Fibroblast of lung (primary cell): Measurements from ENCODE around the gene GPHN. TPM values are rescaled to one million over a fixed set of nuclear protein-coding genes. Genes with fewer than 3 reads are reported as not detected.

ENCODE experiments used
- DNase-seq, 2 donors: peaks; one replicate each; pipeline versions ENCODE4 v3.0.0 to v3.0.0-alpha.2; 2010; ENCODE audit warnings: low read depth in 2 of 2
- H2AFZ ChIP-seq: 2 replicates; pipeline ENCODE4 v1.5.1; 2012; ENCODE audit warnings: low read length, control low read depth, inconsistent platforms
- H3K27ac ChIP-seq: 2 replicates; pipeline ENCODE4 v1.5.1; 2011; ENCODE audit warnings: low read length, control low read depth; ENCODE audit not compliant: insufficient read depth
- H3K27me3 ChIP-seq: 2 replicates; pipeline ENCODE4 v1.5.1; 2011; ENCODE audit warnings: mild to moderate bottlenecking, low read length; ENCODE audit not compliant: control insufficient read depth, insufficient read depth
- H3K36me3 ChIP-seq: 2 replicates; pipeline ENCODE4 v1.5.1; 2011; ENCODE audit warnings: low read length; ENCODE audit not compliant: control insufficient read depth, insufficient read depth
- H3K4me1 ChIP-seq: 2 replicates; pipeline ENCODE4 v1.5.1; 2011; ENCODE audit warnings: low read length; ENCODE audit not compliant: control insufficient read depth, insufficient read depth; ENCODE audit errors: extremely low read depth
- H3K4me2 ChIP-seq: 2 replicates; pipeline ENCODE4 v1.5.1; 2011; ENCODE audit warnings: low read length, control low read depth; ENCODE audit not compliant: insufficient read depth; ENCODE audit errors: extremely low read depth
- H3K4me3 ChIP-seq, 4 experiments: fragments of 200-600 bp in 1 of 4; sonication (generic) in 1 of 4; replicated peaks in 1 of 4; 2 replicates each; pipeline ENCODE4 v1.5.1; 2011 to 2016; ENCODE audit warnings: low read length in 4 of 4, low read depth in 3 of 4, mild to moderate bottlenecking in 3 of 4, control low read depth in 2 of 4, inconsistent platforms in 1 of 4, mixed read lengths in 1 of 4; ENCODE audit not compliant: insufficient read depth in 1 of 4; ENCODE audit errors: control extremely low read depth in 1 of 4
- H3K79me2 ChIP-seq: 2 replicates; pipeline ENCODE4 v1.5.1; 2012; ENCODE audit warnings: mild to moderate bottlenecking, low read length, inconsistent platforms; ENCODE audit not compliant: control insufficient read depth, insufficient read depth
- H3K9ac ChIP-seq: 2 replicates; pipeline ENCODE4 v1.5.1; 2011; ENCODE audit warnings: mild to moderate bottlenecking, low read length, control low read depth; ENCODE audit not compliant: insufficient read depth
- H3K9me3 ChIP-seq: 2 replicates; pipeline ENCODE4 v1.5.1; 2012; ENCODE audit warnings: low read depth, low read length; ENCODE audit not compliant: control insufficient read depth, insufficient read depth
- H4K20me1 ChIP-seq: 2 replicates; pipeline ENCODE4 v1.5.1; 2011; ENCODE audit warnings: low read length; ENCODE audit not compliant: control insufficient read depth, insufficient read depth; ENCODE audit errors: extremely low read depth
- CTCF ChIP-seq, 2 donors: IDR thresholded peaks in 1 of 2; conservative IDR thresholded peaks in 1 of 2; 1 replicate in 1 of 2; 2 replicates in 1 of 2; pipeline ENCODE4 v1.5.1; 2011 to 2012; ENCODE audit warnings: low read length in 2 of 2, control low read depth in 1 of 2, inconsistent platforms in 1 of 2, low read depth in 1 of 2, mild to moderate bottlenecking in 1 of 2
- EZH2 ChIP-seq: IDR thresholded peaks from 2 replicates; pipeline ENCODE4 v1.5.1; 2012; ENCODE audit warnings: low read length, control low read depth, mild to moderate bottlenecking; ENCODE audit errors: missing control alignments
- polyA plus RNA-seq, 2 donors: library from polyadenylated mRNA; depleted of rRNA in 1 of 2; stranded (reverse) in 1 of 2; unstranded in 1 of 2; fragments of >200 nt; gene quantifications; 2 replicates each; pipeline ENCODE4 v1.2.1, GENCODE V29; 2011 to 2012; ENCODE audit warnings: missing spikeins in 1 of 2
- total RNA-seq: library from RNA; depleted of rRNA; stranded (reverse); fragments of >200 nt; gene quantifications from 2 replicates; pipeline ENCODE4 v1.2.1, GENCODE V29; 2014

Gene GPHN
- total and polyA plus RNA-seq, 2 donors (not counting 1 experiment from before 2014, with no cell fraction given): 8.3 to 13.9 TPM

GRCh38 chr14:66657780-66658179 lies 149.8 kb downstream of the GPHN start:
- no peak overlapping the region for H3K27ac ChIP-seq
- DNase-seq: no peak
- H3K4me1 ChIP-seq: no peaks in the 10 kb centered on the region
- TF ChIP-seq EZH2 (no peak), CTCF (conservative IDR thresholded peaks at IDR 0.05 in 1 of 2, IDR thresholded peaks at IDR 0.05 in 1 of 2; ENCODE audit: low read depth in 1 of 2, low read length in 2 of 2) (no peak)
- no peak overlapping the region for H3K9ac ChIP-seq
- no peaks in the 10 kb centered on the region for H3K9me3 ChIP-seq
- H2AFZ ChIP-seq: no peak overlapping the region
- no peaks in the 10 kb centered on the region for H4K20me1 ChIP-seq
- no peak overlapping the region for H3K4me3 ChIP-seq
- no peaks in the 10 kb centered on the region for H3K79me2 ChIP-seq
- no peaks in the 10 kb centered on the region for H3K27me3 ChIP-seq
- H3K36me3 ChIP-seq: no peaks in the 10 kb centered on the region
- H3K4me2 ChIP-seq: no peak overlapping the region

GRCh38 chr14:66662374-66662773 lies 154.4 kb downstream of the GPHN start:
- Histone ChIP-seq H3K4me2 (no peak overlapping the region), H4K20me1 (no peaks in the 10 kb centered on the region), H3K9ac (no peak overlapping the region), H3K27me3 (no peaks in the 10 kb centered on the region), H3K4me1 (no peaks in the 10 kb centered on the region), H3K36me3 (no peaks in the 10 kb centered on the region), H3K9me3 (no peaks in the 10 kb centered on the region), H3K4me3 (no peak overlapping the region), H3K79me2 (no peaks in the 10 kb centered on the region), H2AFZ (no peak overlapping the region), H3K27ac (no peak overlapping the region)
- TF ChIP-seq EZH2 (no peak), CTCF (conservative IDR thresholded peaks at IDR 0.05 in 1 of 2, IDR thresholded peaks at IDR 0.05 in 1 of 2; ENCODE audit: low read depth in 1 of 2, low read length in 2 of 2) (peak; percentile 39 to 63)
- peak in 1 of 2 donors; percentile 40 for DNase-seq

GRCh38 chr14:66677780-66678179 lies 169.8 kb downstream of the GPHN start:
- Histone ChIP-seq H3K4me1 (no peaks in the 10 kb centered on the region), H3K79me2 (no peaks in the 10 kb centered on the region), H3K36me3 (no peaks in the 10 kb centered on the region), H2AFZ (no peak overlapping the region), H3K9ac (no peak overlapping the region), H4K20me1 (no peaks in the 10 kb centered on the region), H3K4me3 (no peak overlapping the region), H3K9me3 (no peaks in the 10 kb centered on the region), H3K4me2 (no peak overlapping the region), H3K27me3 (no peaks in the 10 kb centered on the region), H3K27ac (no peak overlapping the region)
- no peak for TF ChIP-seq CTCF (conservative IDR thresholded peaks at IDR 0.05 in 1 of 2, IDR thresholded peaks at IDR 0.05 in 1 of 2; ENCODE audit: low read depth in 1 of 2, low read length in 2 of 2)
- no peak for TF ChIP-seq EZH2
- DNase-seq: no peak
